ENCODE data around the gene PCYT2. TPM values are rescaled to one million over a fixed set of nuclear protein-coding genes. Genes with fewer than 3 reads are reported as not detected.

Gene PCYT2
- polyA plus RNA-seq, 1 donor (not counting 4 experiments of a cell fraction or from before 2014, with no cell fraction given), result 38.1 TPM

DNA sequence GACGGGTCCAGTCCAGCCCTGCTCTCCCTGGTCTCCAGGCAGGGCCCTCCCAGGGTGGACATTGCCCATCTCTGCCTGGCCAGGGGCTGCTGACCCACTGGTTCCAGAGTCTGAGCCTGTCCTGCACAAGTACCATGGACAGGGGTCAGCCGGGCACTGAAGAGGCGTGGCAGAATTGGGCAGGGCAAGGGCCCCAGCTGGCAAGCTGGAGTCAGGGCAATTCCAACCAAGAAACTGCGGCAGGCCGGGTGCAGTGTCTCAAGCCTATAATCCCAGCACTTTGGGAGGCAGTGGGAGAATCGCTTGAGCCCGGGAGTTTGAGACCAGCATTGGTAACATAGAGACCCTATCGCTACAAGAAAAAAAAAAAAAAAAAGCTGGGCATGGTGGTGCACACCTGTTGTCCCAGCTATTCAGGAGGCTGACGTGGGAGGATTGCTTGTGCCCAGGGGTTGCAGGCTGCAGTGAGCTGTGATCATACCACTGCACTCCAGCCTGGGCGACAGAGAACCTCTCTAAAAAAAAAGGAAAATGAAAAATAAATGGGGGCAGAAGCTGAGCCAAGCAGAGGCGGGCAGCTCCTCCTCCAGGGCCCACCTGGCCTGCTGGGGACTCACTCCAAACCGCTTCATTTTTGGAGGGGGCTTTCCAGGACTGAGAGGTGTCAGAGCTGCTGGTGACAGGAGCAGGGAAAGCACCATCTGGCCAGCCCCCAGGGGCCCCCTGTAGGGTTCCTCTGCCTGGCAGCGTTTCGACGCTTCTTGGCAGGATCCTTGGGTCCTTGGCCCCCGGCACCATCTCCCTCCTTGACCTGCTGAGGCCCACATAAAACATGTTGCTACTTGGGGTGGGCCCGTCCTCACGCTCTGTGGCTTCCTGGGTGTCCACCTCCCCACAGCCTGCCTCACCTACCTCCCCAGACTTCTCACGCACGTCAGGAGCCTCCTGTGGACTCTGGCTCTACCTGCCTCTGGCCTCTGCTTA lies 19.2 kb upstream of the PCYT2 start:
- no peak for TF ChIP-seq EZH2 (IDR thresholded peaks at IDR 0.05; ENCODE audit: low read length)
- TF ChIP-seq, protein P1, sequence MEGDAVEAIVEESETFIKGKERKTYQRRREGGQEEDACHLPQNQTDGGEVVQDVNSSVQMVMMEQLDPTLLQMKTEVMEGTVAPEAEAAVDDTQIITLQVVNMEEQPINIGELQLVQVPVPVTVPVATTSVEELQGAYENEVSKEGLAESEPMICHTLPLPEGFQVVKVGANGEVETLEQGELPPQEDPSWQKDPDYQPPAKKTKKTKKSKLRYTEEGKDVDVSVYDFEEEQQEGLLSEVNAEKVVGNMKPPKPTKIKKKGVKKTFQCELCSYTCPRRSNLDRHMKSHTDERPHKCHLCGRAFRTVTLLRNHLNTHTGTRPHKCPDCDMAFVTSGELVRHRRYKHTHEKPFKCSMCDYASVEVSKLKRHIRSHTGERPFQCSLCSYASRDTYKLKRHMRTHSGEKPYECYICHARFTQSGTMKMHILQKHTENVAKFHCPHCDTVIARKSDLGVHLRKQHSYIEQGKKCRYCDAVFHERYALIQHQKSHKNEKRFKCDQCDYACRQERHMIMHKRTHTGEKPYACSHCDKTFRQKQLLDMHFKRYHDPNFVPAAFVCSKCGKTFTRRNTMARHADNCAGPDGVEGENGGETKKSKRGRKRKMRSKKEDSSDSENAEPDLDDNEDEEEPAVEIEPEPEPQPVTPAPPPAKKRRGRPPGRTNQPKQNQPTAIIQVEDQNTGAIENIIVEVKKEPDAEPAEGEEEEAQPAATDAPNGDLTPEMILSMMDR (optimal IDR thresholded peaks at IDR 0.05 in 1 of 3, IDR thresholded peaks at IDR 0.05 in 1 of 3, conservative IDR thresholded peaks at IDR 0.05 in 1 of 3; ENCODE audit: extremely low read depth in 1 of 3, insufficient read depth in 2 of 3, low read length in 3 of 3), result no peak
- H3K9me1 ChIP-seq (ENCODE audit: control insufficient read depth, extremely low read depth, insufficient read depth, low read length), result no peaks in the 10 kb centered on the region
- H2AFZ ChIP-seq (ENCODE audit: control insufficient read depth, low read length), result no peak overlapping the region
- peaks cover 14% of the 10 kb centered on the region for H3K4me1 ChIP-seq (ENCODE audit: control insufficient read depth, extremely low read depth, insufficient read depth, low read length)
- DNase-seq (ENCODE audit: low read depth, low spot score), result no peak
- dilution Hi-C loops (cut with MboI; ENCODE audit: extremely low pct_ligation_motif_present, low sequenced_read_pairs), result no loop called here
- H3K79me2 ChIP-seq (ENCODE audit: control insufficient read depth, insufficient read depth, low read length), result peaks cover 16% of the 10 kb centered on the region
- H3K4me3 ChIP-seq (ENCODE audit: control insufficient read depth in 2 of 3, extremely low read depth in 1 of 3, insufficient read depth in 2 of 3, low read depth in 1 of 3, low read length in 3 of 3), result no peak overlapping the region
- no peak overlapping the region for H3K27ac ChIP-seq (ENCODE audit: control insufficient read depth, insufficient read depth, low read length)
- FAIRE-seq, result no peak
- H3K9ac ChIP-seq (ENCODE audit: control insufficient read depth, extremely low read depth, insufficient read depth, low read length), result no peak overlapping the region
- peaks cover 0 to 2% of the 10 kb centered on the region in 2 experiments for H3K36me3 ChIP-seq (ENCODE audit: control insufficient read depth in 2 of 2, extremely low read depth in 1 of 2, insufficient read depth in 2 of 2, low read length in 2 of 2)
- H3K4me2 ChIP-seq (ENCODE audit: control insufficient read depth, extremely low read depth, insufficient read depth, low read depth, low read length), result no peak overlapping the region
- H4K20me1 ChIP-seq (ENCODE audit: control insufficient read depth, extremely low read depth, insufficient read depth, low read length), result no peaks in the 10 kb centered on the region
- no peaks in the 10 kb centered on the region for H3K27me3 ChIP-seq (ENCODE audit: control insufficient read depth, extremely low read depth, insufficient read depth, low read length)
- no peaks in the 10 kb centered on the region for H3K9me3 ChIP-seq (ENCODE audit: control insufficient read depth, low read depth, low read length)

DNA sequence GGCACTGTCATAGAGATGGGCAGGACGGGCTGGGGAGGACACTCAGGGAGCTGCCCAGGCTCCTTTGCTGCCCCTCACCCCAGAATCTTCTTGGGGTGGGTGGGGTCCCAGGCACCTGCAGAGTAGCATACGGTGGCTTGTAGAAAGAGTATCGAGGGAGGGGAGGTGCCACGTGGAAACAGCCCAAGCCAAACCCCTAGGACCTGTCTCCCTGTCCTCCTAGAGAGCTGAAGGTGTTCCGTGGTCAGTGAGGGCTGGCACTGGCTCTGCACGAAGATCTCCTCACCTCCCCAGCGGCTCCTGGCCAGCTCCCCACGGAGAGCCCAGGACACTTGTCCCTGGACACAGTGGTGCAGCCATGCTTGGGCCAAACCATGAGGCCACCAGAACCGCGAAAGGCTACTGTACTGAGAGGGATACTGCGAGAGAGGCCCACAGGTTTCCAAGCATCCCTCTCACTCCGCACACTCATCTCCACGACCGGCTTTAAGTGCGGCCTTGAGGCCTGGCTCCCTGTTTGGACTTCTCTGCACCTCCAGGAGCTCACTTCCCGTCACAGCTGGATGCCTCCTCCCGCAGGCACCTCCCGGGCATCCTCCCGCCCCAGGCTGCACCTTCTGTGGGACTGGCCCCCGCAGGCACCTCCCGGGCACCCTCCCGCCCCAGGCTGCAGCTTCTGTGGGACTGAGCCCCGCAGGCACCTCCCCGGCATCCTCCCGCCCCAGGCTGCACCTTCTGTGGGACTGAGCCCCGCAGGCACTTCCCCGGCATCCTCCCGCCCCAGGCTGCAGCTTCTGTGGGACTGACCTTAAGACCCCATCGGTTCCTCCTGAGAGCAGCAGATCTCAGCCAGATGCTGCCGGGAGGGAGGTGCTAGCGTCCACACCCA lies 18.3 kb upstream of the PCYT2 start:
- no peak overlapping the region for H3K27ac ChIP-seq (ENCODE audit: control insufficient read depth, insufficient read depth, low read length)
- H3K27me3 ChIP-seq (ENCODE audit: control insufficient read depth, extremely low read depth, insufficient read depth, low read length), result no peaks in the 10 kb centered on the region
- H4K20me1 ChIP-seq (ENCODE audit: control insufficient read depth, extremely low read depth, insufficient read depth, low read length), result no peaks in the 10 kb centered on the region
- H3K4me2 ChIP-seq (ENCODE audit: control insufficient read depth, extremely low read depth, insufficient read depth, low read depth, low read length), result no peak overlapping the region
- H3K36me3 ChIP-seq (ENCODE audit: control insufficient read depth in 2 of 2, extremely low read depth in 1 of 2, insufficient read depth in 2 of 2, low read length in 2 of 2), result peaks cover 0 to 2% of the 10 kb centered on the region in 2 experiments
- no peak for DNase-seq (ENCODE audit: low read depth, low spot score)
- dilution Hi-C loops (cut with MboI; ENCODE audit: extremely low pct_ligation_motif_present, low sequenced_read_pairs), result no loop called here
- no peak for FAIRE-seq
- no peak overlapping the region for H3K9ac ChIP-seq (ENCODE audit: control insufficient read depth, extremely low read depth, insufficient read depth, low read length)
- H3K79me2 ChIP-seq (ENCODE audit: control insufficient read depth, insufficient read depth, low read length), result peaks cover 25% of the 10 kb centered on the region
- peaks cover 20% of the 10 kb centered on the region for H3K4me1 ChIP-seq (ENCODE audit: control insufficient read depth, extremely low read depth, insufficient read depth, low read length)
- no peak overlapping the region for H3K4me3 ChIP-seq (ENCODE audit: control insufficient read depth in 2 of 3, extremely low read depth in 1 of 3, insufficient read depth in 2 of 3, low read depth in 1 of 3, low read length in 3 of 3)
- no peak for TF ChIP-seq EZH2 (IDR thresholded peaks at IDR 0.05; ENCODE audit: low read length)
- TF ChIP-seq, protein P1 (optimal IDR thresholded peaks at IDR 0.05 in 1 of 3, IDR thresholded peaks at IDR 0.05 in 1 of 3, conservative IDR thresholded peaks at IDR 0.05 in 1 of 3; ENCODE audit: extremely low read depth in 1 of 3, insufficient read depth in 2 of 3, low read length in 3 of 3), result no peak
- no peak overlapping the region for H2AFZ ChIP-seq (ENCODE audit: control insufficient read depth, low read length)
- no peaks in the 10 kb centered on the region for H3K9me3 ChIP-seq (ENCODE audit: control insufficient read depth, low read depth, low read length)
- H3K9me1 ChIP-seq (ENCODE audit: control insufficient read depth, extremely low read depth, insufficient read depth, low read length), result no peaks in the 10 kb centered on the region

All from keratinocyte (primary cell).